ENCODE measurements around the gene SLC5A4. TPM values are rescaled to one million over a fixed set of nuclear protein-coding genes. Genes with fewer than 3 reads are reported as not detected.

SLC5A4 gene
- total and polyA plus RNA-seq, 2 of the 4 experiments (the other 2 are of a cell fraction), result 0.10 to 0.18 TPM

GRCh38 chr22:32249231-32249630, 5.9 kb downstream of the SLC5A4 start:
- in situ Hi-C loops (cut with MboI; ENCODE audit: low sequenced_read_pairs), result loop anchor here (10.0 kb wide), 1 partner anchor 244 kb away; no protein-coding TSS in a partner anchor
- no peak overlapping the region for H3K56ac ChIP-seq (ENCODE audit: extremely low read depth, insufficient read depth, low read length)
- intact Hi-C loops (cut with micrococcal nuclease), result no loop called here
- no CpG with 5 or more reads among the region's 1 CpG for WGBS, 2 experiments (ENCODE audit: extremely low coverage in 2 of 2, insufficient read length in 1 of 2)
- no peak overlapping the region for H2AK5ac ChIP-seq (ENCODE audit: low read depth, low read length)
- no peaks in the 10 kb centered on the region for H3K27me3 ChIP-seq (ENCODE audit: control insufficient read depth, insufficient read depth, low read length)
- no peak overlapping the region for H2AK9ac ChIP-seq (replicated peaks; ENCODE audit: low read depth, low read length, poor library complexity)
- no peak overlapping the region for H2BK15ac ChIP-seq (ENCODE audit: low read depth, low read length)
- no peak overlapping the region for H4K8ac ChIP-seq (ENCODE audit: low read depth in 2 of 2, low read length in 2 of 2)
- ChIA-PET POLR2A (ENCODE audit: unreplicated experiment) (no interaction called here), CTCF (no interaction called here)
- no peaks in the 10 kb centered on the region for H4K20me1 ChIP-seq (ENCODE audit: insufficient read depth, low read length)
- H3K9ac ChIP-seq (ENCODE audit: low read depth, low read length), result no peak overlapping the region
- no peak overlapping the region for H2BK20ac ChIP-seq (ENCODE audit: low read depth, low read length)
- H3K14ac ChIP-seq (replicated peaks; ENCODE audit: low read depth, low read length), result no peak overlapping the region
- no peak overlapping the region for H3K4me3 ChIP-seq (ENCODE audit: insufficient read depth, low read depth, low read length)
- H3K4ac ChIP-seq (ENCODE audit: low read depth, low read length), result no peak overlapping the region
- no peaks in the 10 kb centered on the region for H3K79me1 ChIP-seq (ENCODE audit: low read depth in 1 of 2, low read length in 2 of 2)
- H3K23ac ChIP-seq (ENCODE audit: low read depth, low read length), result no peak overlapping the region
- no peak overlapping the region for H3K4me2 ChIP-seq (ENCODE audit: low read depth, low read length)
- no peak overlapping the region for H3K27ac ChIP-seq (ENCODE audit: insufficient read depth, low read length)
- no peaks in the 10 kb centered on the region for H3K36me3 ChIP-seq (ENCODE audit: control insufficient read depth, insufficient read depth, low read length)
- DNase-seq (no peak), ATAC-seq (ENCODE audit: low read depth) (no peak)
- H3K9me1 ChIP-seq (ENCODE audit: insufficient read depth, low read length), result no peaks in the 10 kb centered on the region
- H2BK120ac ChIP-seq (ENCODE audit: low read depth, low read length), result no peak overlapping the region
- TF ChIP-seq MXI1 (IDR thresholded peaks at IDR 0.05; ENCODE audit: borderline replicate concordance, low read depth, low read length) (no peak), NFE2L2 (IDR thresholded peaks at IDR 0.05; ENCODE audit: low read depth, low read length) (no peak), CHD1 (IDR thresholded peaks at IDR 0.05; ENCODE audit: low read depth, low read length) (no peak), CEBPB (IDR thresholded peaks at IDR 0.05; ENCODE audit: low read depth, low read length) (no peak), POLR2A (IDR thresholded peaks at IDR 0.05; ENCODE audit: low read depth, low read length) (no peak), CTCF (conservative IDR thresholded peaks at IDR 0.05; ENCODE audit: low read depth, low read length) (no peak), MAFK (IDR thresholded peaks at IDR 0.05; ENCODE audit: low read depth, low read length) (no peak), RCOR1 (IDR thresholded peaks at IDR 0.05; ENCODE audit: insufficient replicate concordance, low read length) (no peak), ELK1 (IDR thresholded peaks at IDR 0.05; ENCODE audit: borderline replicate concordance, low read depth, low read length) (no peak), RAD21 (IDR thresholded peaks at IDR 0.05; ENCODE audit: low read length) (no peak), BHLHE40 (IDR thresholded peaks at IDR 0.05; ENCODE audit: low read depth, low read length) (no peak), FOS (IDR thresholded peaks at IDR 0.05; ENCODE audit: low read depth, low read length) (no peak), SMC3 (IDR thresholded peaks at IDR 0.05; ENCODE audit: low read depth, low read length) (no peak), RFX5 (IDR thresholded peaks at IDR 0.05; ENCODE audit: low read depth, low read length) (no peak), USF2 (IDR thresholded peaks at IDR 0.05; ENCODE audit: low read depth, low read length) (no peak), MAZ (IDR thresholded peaks at IDR 0.05; ENCODE audit: borderline replicate concordance, low read depth, low read length) (no peak)
- H4K5ac ChIP-seq (ENCODE audit: low read depth, low read length), result no peak overlapping the region
- no peak overlapping the region for H2BK5ac ChIP-seq (ENCODE audit: low read depth, low read length, poor library complexity, severe bottlenecking)
- BruUV-seq (replicated peaks), result no TSS peak
- dilution Hi-C loops (cut with HindIII; ENCODE audit: low sequenced_read_pairs, unreplicated experiment), result no loop called here
- no peak overlapping the region for H2AFZ ChIP-seq (replicated peaks; ENCODE audit: low read length, poor library complexity)
- no peaks in the 10 kb centered on the region for H3K4me1 ChIP-seq (ENCODE audit: control insufficient read depth, insufficient read depth, low read length)
- no peaks in the 10 kb centered on the region for H3K9me3 ChIP-seq (ENCODE audit: control insufficient read depth, insufficient read depth, low read length)
- no peak overlapping the region for H3K18ac ChIP-seq (ENCODE audit: low read depth, low read length)
- no peak overlapping the region for H4K91ac ChIP-seq (ENCODE audit: insufficient read depth, low read depth, low read length)

All from IMR-90 (cell line).